ENCODE data around the gene DENND2C. TPM values are rescaled to one million over a fixed set of nuclear protein-coding genes. Genes with fewer than 3 reads are reported as not detected.

The DENND2C gene
- total and polyA plus RNA-seq, 2 donors (not counting 1 experiment from before 2014, with no cell fraction given), result 1.3 to 1.7 TPM

DNA sequence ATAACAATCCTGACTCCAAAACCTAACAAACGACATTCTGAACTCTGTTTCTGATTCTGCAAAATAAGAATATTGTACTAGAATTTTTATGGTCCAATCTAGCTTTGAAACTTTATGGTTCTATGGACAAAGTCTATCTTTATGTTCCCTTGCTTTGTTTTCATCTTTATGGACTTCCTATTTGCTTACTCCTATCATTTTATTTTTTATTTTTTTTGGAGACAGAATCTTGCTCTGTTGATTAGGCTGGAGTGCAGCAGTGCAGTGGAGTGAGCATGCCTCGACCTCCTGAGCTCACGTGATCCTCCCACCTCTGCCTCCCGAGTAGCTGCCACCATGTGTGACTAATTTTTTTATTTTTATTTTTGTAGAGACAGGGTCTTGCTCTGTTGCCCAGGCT is 43.1 kb upstream of the DENND2C start:
- Histone ChIP-seq H2AFZ (ENCODE audit: low read length) (no peak overlapping the region), H3K9ac (ENCODE audit: insufficient read depth, low read length) (no peak overlapping the region), H3K27ac (ENCODE audit: insufficient read depth, low read length) (no peak overlapping the region), H3K27me3 (ENCODE audit: control insufficient read depth, insufficient read depth, low read length) (no peaks in the 10 kb centered on the region), H3K9me3 (ENCODE audit: control insufficient read depth, insufficient read depth, low read depth, low read length) (no peaks in the 10 kb centered on the region), H3K4me1 (ENCODE audit: control insufficient read depth, extremely low read depth, insufficient read depth, low read length) (peaks cover 2% of the 10 kb centered on the region), H4K20me1 (ENCODE audit: control insufficient read depth, extremely low read depth, insufficient read depth, low read length) (no peaks in the 10 kb centered on the region), H3K79me2 (ENCODE audit: control insufficient read depth, insufficient read depth, low read length) (peaks cover 38% of the 10 kb centered on the region), H3K36me3 (ENCODE audit: control insufficient read depth, insufficient read depth, low read length) (peaks cover 11% of the 10 kb centered on the region), H3K4me2 (ENCODE audit: extremely low read depth, insufficient read depth, low read length) (no peak overlapping the region), H3K4me3 (replicated peaks in 1 of 4; ENCODE audit: control extremely low read depth in 1 of 4, insufficient read depth in 1 of 4, low read depth in 3 of 4, low read length in 4 of 4) (no peak overlapping the region)
- TF ChIP-seq EZH2 (IDR thresholded peaks at IDR 0.05; ENCODE audit: low read length, missing control alignments), result no peak
- TF ChIP-seq, protein P1, sequence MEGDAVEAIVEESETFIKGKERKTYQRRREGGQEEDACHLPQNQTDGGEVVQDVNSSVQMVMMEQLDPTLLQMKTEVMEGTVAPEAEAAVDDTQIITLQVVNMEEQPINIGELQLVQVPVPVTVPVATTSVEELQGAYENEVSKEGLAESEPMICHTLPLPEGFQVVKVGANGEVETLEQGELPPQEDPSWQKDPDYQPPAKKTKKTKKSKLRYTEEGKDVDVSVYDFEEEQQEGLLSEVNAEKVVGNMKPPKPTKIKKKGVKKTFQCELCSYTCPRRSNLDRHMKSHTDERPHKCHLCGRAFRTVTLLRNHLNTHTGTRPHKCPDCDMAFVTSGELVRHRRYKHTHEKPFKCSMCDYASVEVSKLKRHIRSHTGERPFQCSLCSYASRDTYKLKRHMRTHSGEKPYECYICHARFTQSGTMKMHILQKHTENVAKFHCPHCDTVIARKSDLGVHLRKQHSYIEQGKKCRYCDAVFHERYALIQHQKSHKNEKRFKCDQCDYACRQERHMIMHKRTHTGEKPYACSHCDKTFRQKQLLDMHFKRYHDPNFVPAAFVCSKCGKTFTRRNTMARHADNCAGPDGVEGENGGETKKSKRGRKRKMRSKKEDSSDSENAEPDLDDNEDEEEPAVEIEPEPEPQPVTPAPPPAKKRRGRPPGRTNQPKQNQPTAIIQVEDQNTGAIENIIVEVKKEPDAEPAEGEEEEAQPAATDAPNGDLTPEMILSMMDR (conservative IDR thresholded peaks at IDR 0.05 in 1 of 2, IDR thresholded peaks at IDR 0.05 in 1 of 2; ENCODE audit: low read depth in 1 of 2, low read length in 2 of 2), result no peak
- no peak for DNase-seq (ENCODE audit: low read depth in 2 of 2)

DNA sequence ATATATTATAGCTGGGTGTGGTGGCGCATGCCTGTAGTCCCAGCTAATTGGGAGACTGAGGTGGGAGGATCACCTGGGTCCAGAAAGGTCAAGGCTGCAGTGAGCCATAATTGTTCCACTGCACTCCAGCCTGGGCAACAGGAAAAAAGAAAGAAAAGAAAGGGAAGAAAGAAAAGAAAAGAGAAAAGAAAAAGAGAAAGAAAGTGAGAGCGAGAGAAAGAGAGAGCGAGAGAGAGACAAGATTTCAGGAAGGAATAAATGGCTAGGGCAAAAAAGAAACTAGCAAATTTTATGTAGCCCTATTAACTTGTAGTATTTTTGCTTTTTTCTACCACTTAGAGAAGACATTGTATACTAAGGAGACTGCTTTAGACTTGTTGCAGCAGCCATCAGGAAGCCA is 40.5 kb upstream of the DENND2C start:
- TF ChIP-seq, protein P1 (conservative IDR thresholded peaks at IDR 0.05 in 1 of 2, IDR thresholded peaks at IDR 0.05 in 1 of 2; ENCODE audit: low read depth in 1 of 2, low read length in 2 of 2), result no peak
- no peak for TF ChIP-seq EZH2 (IDR thresholded peaks at IDR 0.05; ENCODE audit: low read length, missing control alignments)
- H3K27ac ChIP-seq (ENCODE audit: insufficient read depth, low read length), result no peak overlapping the region
- no peak overlapping the region for H3K9ac ChIP-seq (ENCODE audit: insufficient read depth, low read length)
- H2AFZ ChIP-seq (ENCODE audit: low read length), result no peak overlapping the region
- no peaks in the 10 kb centered on the region for H3K9me3 ChIP-seq (ENCODE audit: control insufficient read depth, insufficient read depth, low read depth, low read length)
- H3K4me2 ChIP-seq (ENCODE audit: extremely low read depth, insufficient read depth, low read length), result no peak overlapping the region
- H3K36me3 ChIP-seq (ENCODE audit: control insufficient read depth, insufficient read depth, low read length), result peaks cover 11% of the 10 kb centered on the region
- H4K20me1 ChIP-seq (ENCODE audit: control insufficient read depth, extremely low read depth, insufficient read depth, low read length), result no peaks in the 10 kb centered on the region
- no peaks in the 10 kb centered on the region for H3K27me3 ChIP-seq (ENCODE audit: control insufficient read depth, insufficient read depth, low read length)
- DNase-seq (ENCODE audit: low read depth in 2 of 2), result no peak
- H3K4me1 ChIP-seq (ENCODE audit: control insufficient read depth, extremely low read depth, insufficient read depth, low read length), result no peaks in the 10 kb centered on the region
- H3K4me3 ChIP-seq (replicated peaks in 1 of 4; ENCODE audit: control extremely low read depth in 1 of 4, insufficient read depth in 1 of 4, low read depth in 3 of 4, low read length in 4 of 4), result no peak overlapping the region
- H3K79me2 ChIP-seq (ENCODE audit: control insufficient read depth, insufficient read depth, low read length), result peaks cover 26% of the 10 kb centered on the region

DNA sequence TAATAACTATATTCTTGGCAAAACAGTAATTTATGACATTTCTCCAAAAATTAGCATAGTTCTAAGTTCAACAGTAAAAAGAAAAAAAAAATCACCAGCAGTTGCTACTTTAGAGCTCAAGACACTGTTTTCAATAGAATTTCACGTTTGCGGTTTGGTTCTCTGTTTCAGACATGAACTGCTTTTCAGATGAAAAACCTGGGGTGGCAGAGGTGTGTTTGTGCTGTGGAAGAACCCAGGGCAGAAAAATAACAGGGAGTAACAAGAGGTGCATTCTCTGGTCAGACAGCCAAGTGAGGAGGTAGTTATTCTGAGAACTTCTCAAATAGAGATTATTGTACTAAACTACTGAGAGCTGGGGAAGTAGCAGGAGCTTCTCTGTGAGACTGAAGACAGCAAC is 37.8 kb upstream of the DENND2C start:
- TF ChIP-seq, protein P1 (conservative IDR thresholded peaks at IDR 0.05 in 1 of 2, IDR thresholded peaks at IDR 0.05 in 1 of 2; ENCODE audit: low read depth in 1 of 2, low read length in 2 of 2), result no peak
- no peak for TF ChIP-seq EZH2 (IDR thresholded peaks at IDR 0.05; ENCODE audit: low read length, missing control alignments)
- H4K20me1 ChIP-seq (ENCODE audit: control insufficient read depth, extremely low read depth, insufficient read depth, low read length), result no peaks in the 10 kb centered on the region
- H3K4me2 ChIP-seq (ENCODE audit: extremely low read depth, insufficient read depth, low read length), result no peak overlapping the region
- H3K9me3 ChIP-seq (ENCODE audit: control insufficient read depth, insufficient read depth, low read depth, low read length), result no peaks in the 10 kb centered on the region
- peaks cover 2% of the 10 kb centered on the region for H3K79me2 ChIP-seq (ENCODE audit: control insufficient read depth, insufficient read depth, low read length)
- no peaks in the 10 kb centered on the region for H3K27me3 ChIP-seq (ENCODE audit: control insufficient read depth, insufficient read depth, low read length)
- no peak for DNase-seq (ENCODE audit: low read depth in 2 of 2)
- H3K4me3 ChIP-seq (replicated peaks in 1 of 4; ENCODE audit: control extremely low read depth in 1 of 4, insufficient read depth in 1 of 4, low read depth in 3 of 4, low read length in 4 of 4), result no peak overlapping the region
- peaks cover 9% of the 10 kb centered on the region for H3K36me3 ChIP-seq (ENCODE audit: control insufficient read depth, insufficient read depth, low read length)
- no peaks in the 10 kb centered on the region for H3K4me1 ChIP-seq (ENCODE audit: control insufficient read depth, extremely low read depth, insufficient read depth, low read length)
- H3K9ac ChIP-seq (ENCODE audit: insufficient read depth, low read length), result no peak overlapping the region
- no peak overlapping the region for H3K27ac ChIP-seq (ENCODE audit: insufficient read depth, low read length)
- H2AFZ ChIP-seq (ENCODE audit: low read length), result no peak overlapping the region
